ENCODE data around the gene SMTN. TPM values are rescaled to one million over a fixed set of nuclear protein-coding genes. Genes with fewer than 3 reads are reported as not detected.

The SMTN gene
- total and polyA plus RNA-seq, 11 donors: 55.5 to 270 (median 167) TPM

GRCh38 chr22:31134688-31135087 lies 53.6 kb downstream of the SMTN start:
- Histone ChIP-seq H3K4me1 (peaks cover 0 to 3% (median 0%) of the 10 kb centered on the region in 12 donors), H3K27me3 (peaks cover 0 to 4% (median 0%) of the 10 kb centered on the region in 9 donors), H3K27ac (no peak overlapping the region), H3K4me3 (no peak overlapping the region), H3K36me3 (peaks cover 0 to 9% (median 0%) of the 10 kb centered on the region in 9 donors), H3K9me3 (no peaks in the 10 kb centered on the region)
- DNase-seq (no peak), ATAC-seq (no peak)
- intact Hi-C loops (cut with DNase I): no loop called here
- TF ChIP-seq POLR2A (IDR thresholded peaks at IDR 0.05) (no peak), CTCF (IDR thresholded peaks at IDR 0.05) (no peak)
- WGBS, 4 donors: 80 to 90% (median 89%) methylated on average over 4 of the region's 4 CpGs

GRCh38 chr22:31135706-31136105 lies 54.6 kb downstream of the SMTN start:
- H3K4me3 ChIP-seq: no peak overlapping the region
- H3K27me3 ChIP-seq: peaks cover 0 to 8% (median 0%) of the 10 kb centered on the region in 9 donors
- H3K9me3 ChIP-seq: no peaks in the 10 kb centered on the region
- no peak overlapping the region for H3K27ac ChIP-seq
- no peak for DNase-seq
- H3K36me3 ChIP-seq: no peaks in the 10 kb centered on the region
- peaks cover 0 to 3% (median 0%) of the 10 kb centered on the region in 12 donors for H3K4me1 ChIP-seq
- TF ChIP-seq POLR2A (IDR thresholded peaks at IDR 0.05) (no peak), CTCF (IDR thresholded peaks at IDR 0.05) (no peak)
- WGBS, 4 donors: 88 to 95% (median 93%) methylated on average over 5 to 6 of the region's 6 CpGs
- ATAC-seq: no peak
- intact Hi-C loops (cut with DNase I): no loop called here

GRCh38 chr22:31136155-31136554 lies 55.0 kb downstream of the SMTN start:
- WGBS, 4 donors: 80 to 89% (median 86%) methylated on average over 9 of the region's 9 CpGs
- ATAC-seq: no peak
- H3K4me1 ChIP-seq: peaks cover 0 to 4% (median 0%) of the 10 kb centered on the region in 12 donors
- DNase-seq: no peak
- H3K4me3 ChIP-seq: no peak overlapping the region
- TF ChIP-seq POLR2A (IDR thresholded peaks at IDR 0.05) (no peak), CTCF (IDR thresholded peaks at IDR 0.05) (no peak)
- H3K27me3 ChIP-seq: peaks cover 0 to 8% (median 0%) of the 10 kb centered on the region in 9 donors
- intact Hi-C loops (cut with DNase I): no loop called here
- no peak overlapping the region for H3K27ac ChIP-seq
- H3K9me3 ChIP-seq: no peaks in the 10 kb centered on the region
- no peaks in the 10 kb centered on the region for H3K36me3 ChIP-seq

GRCh38 chr22:31136711-31137110 lies 55.6 kb downstream of the SMTN start:
- H3K4me3 ChIP-seq: no peak overlapping the region
- H3K27ac ChIP-seq: no peak overlapping the region
- WGBS, 4 donors: 88 to 96% (median 92%) methylated on average over 7 to 16 of the region's 16 CpGs
- intact Hi-C loops (cut with DNase I): no loop called here
- no peaks in the 10 kb centered on the region for H3K9me3 ChIP-seq
- TF ChIP-seq POLR2A (IDR thresholded peaks at IDR 0.05): no peak
- no peak for TF ChIP-seq CTCF (IDR thresholded peaks at IDR 0.05)
- DNase-seq: peak in 1 of 5 donors; percentile 40
- peaks cover 0 to 4% (median 0%) of the 10 kb centered on the region in 12 donors for H3K4me1 ChIP-seq
- no peaks in the 10 kb centered on the region for H3K36me3 ChIP-seq
- H3K27me3 ChIP-seq: peaks cover 0 to 8% (median 0%) of the 10 kb centered on the region in 9 donors
- no peak for ATAC-seq

All from heart left ventricle (tissue), 16 donors.